Measurements from ENCODE around the gene FMNL2.

FMNL2 gene

DNA sequence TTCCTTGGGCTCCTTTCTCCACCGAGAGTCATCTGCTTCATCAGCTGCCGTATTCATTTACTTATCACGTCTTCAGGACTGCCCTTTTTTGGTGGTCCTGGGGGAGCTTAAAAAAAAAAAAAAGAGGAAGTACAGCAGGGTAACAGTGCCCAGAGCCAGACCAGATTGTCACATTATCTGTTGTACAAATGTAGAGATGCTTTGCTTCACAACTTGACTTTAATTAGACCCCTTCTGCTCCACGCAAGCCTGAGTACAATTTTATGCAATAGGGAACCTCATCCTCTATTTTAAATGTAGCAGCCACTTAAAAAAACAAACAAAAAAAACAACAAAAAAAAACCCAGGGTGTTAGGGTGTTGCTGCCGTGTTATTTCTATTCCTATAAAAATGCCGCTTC lies 254.0 kb downstream of the FMNL2 start:
- H3K9me3 ChIP-seq (replicated peaks; ENCODE audit: insufficient read depth, low read length), result no peaks in the 10 kb centered on the region
- H3K27ac ChIP-seq (ENCODE audit: low read length), result no peak overlapping the region
- H3K9me2 ChIP-seq (replicated peaks; ENCODE audit: insufficient read depth, low read length), result no peaks in the 10 kb centered on the region
- H3K4me3 ChIP-seq (ENCODE audit: low read length), result no peak overlapping the region
- no peaks in the 10 kb centered on the region for H3K27me3 ChIP-seq (replicated peaks; ENCODE audit: insufficient read depth, low read length)
- no peak overlapping the region for H2AFZ ChIP-seq (ENCODE audit: low read length)
- no peaks in the 10 kb centered on the region for H4K20me1 ChIP-seq (ENCODE audit: insufficient read depth, low read length)
- no peak for DNase-seq
- no peaks in the 10 kb centered on the region for H3F3A ChIP-seq (ENCODE audit: insufficient read depth, low read length)
- H3K4me2 ChIP-seq (ENCODE audit: low read depth, low read length), result no peak overlapping the region
- no peaks in the 10 kb centered on the region for H3K79me2 ChIP-seq (ENCODE audit: low read length)
- no peak overlapping the region for H3K9ac ChIP-seq (ENCODE audit: low read length)
- no peak for TF ChIP-seq EZH2 (optimal IDR thresholded peaks at IDR 0.05; ENCODE audit: low read depth, low read length)
- no peak for TF ChIP-seq EZH2phosphoT487 (IDR thresholded peaks at IDR 0.05; ENCODE audit: low read length)
- TF ChIP-seq, protein P1, sequence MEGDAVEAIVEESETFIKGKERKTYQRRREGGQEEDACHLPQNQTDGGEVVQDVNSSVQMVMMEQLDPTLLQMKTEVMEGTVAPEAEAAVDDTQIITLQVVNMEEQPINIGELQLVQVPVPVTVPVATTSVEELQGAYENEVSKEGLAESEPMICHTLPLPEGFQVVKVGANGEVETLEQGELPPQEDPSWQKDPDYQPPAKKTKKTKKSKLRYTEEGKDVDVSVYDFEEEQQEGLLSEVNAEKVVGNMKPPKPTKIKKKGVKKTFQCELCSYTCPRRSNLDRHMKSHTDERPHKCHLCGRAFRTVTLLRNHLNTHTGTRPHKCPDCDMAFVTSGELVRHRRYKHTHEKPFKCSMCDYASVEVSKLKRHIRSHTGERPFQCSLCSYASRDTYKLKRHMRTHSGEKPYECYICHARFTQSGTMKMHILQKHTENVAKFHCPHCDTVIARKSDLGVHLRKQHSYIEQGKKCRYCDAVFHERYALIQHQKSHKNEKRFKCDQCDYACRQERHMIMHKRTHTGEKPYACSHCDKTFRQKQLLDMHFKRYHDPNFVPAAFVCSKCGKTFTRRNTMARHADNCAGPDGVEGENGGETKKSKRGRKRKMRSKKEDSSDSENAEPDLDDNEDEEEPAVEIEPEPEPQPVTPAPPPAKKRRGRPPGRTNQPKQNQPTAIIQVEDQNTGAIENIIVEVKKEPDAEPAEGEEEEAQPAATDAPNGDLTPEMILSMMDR (IDR thresholded peaks at IDR 0.05; ENCODE audit: low read length), result no peak
- no peaks in the 10 kb centered on the region for H3K36me3 ChIP-seq (replicated peaks; ENCODE audit: insufficient read depth, low read length)
- no peaks in the 10 kb centered on the region for H3K4me1 ChIP-seq (ENCODE audit: low read length)

GRCh38 chr2:152594022-152594766 lies 259.2 kb downstream of the FMNL2 start:
- no peaks in the 10 kb centered on the region for H3K27me3 ChIP-seq (replicated peaks; ENCODE audit: insufficient read depth, low read length)
- no peak overlapping the region for H2AFZ ChIP-seq (ENCODE audit: low read length)
- no peaks in the 10 kb centered on the region for H4K20me1 ChIP-seq (ENCODE audit: insufficient read depth, low read length)
- H3K4me1 ChIP-seq (ENCODE audit: low read length), result no peaks in the 10 kb centered on the region
- H3F3A ChIP-seq (ENCODE audit: insufficient read depth, low read length), result no peaks in the 10 kb centered on the region
- no peak overlapping the region for H3K4me2 ChIP-seq (ENCODE audit: low read depth, low read length)
- DNase-seq, result no peak
- H3K4me3 ChIP-seq (ENCODE audit: low read length), result no peak overlapping the region
- no peak overlapping the region for H3K27ac ChIP-seq (ENCODE audit: low read length)
- no peaks in the 10 kb centered on the region for H3K79me2 ChIP-seq (ENCODE audit: low read length)
- H3K36me3 ChIP-seq (replicated peaks; ENCODE audit: insufficient read depth, low read length), result no peaks in the 10 kb centered on the region
- TF ChIP-seq, protein P1 (IDR thresholded peaks at IDR 0.05; ENCODE audit: low read length), result no peak
- no peak for TF ChIP-seq EZH2phosphoT487 (IDR thresholded peaks at IDR 0.05; ENCODE audit: low read length)
- no peak for TF ChIP-seq EZH2 (optimal IDR thresholded peaks at IDR 0.05; ENCODE audit: low read depth, low read length)
- H3K9ac ChIP-seq (ENCODE audit: low read length), result no peak overlapping the region
- no peaks in the 10 kb centered on the region for H3K9me3 ChIP-seq (replicated peaks; ENCODE audit: insufficient read depth, low read length)
- H3K9me2 ChIP-seq (replicated peaks; ENCODE audit: insufficient read depth, low read length), result no peaks in the 10 kb centered on the region

- no peaks in the 10 kb centered on the region for H3K9me3 ChIP-seq (replicated peaks; ENCODE audit: insufficient read depth, low read length)
- no peak overlapping the region for H2AFZ ChIP-seq (ENCODE audit: low read length)
- H4K20me1 ChIP-seq (ENCODE audit: insufficient read depth, low read length), result no peaks in the 10 kb centered on the region
- no peak overlapping the region for H3K4me2 ChIP-seq (ENCODE audit: low read depth, low read length)
- H3K36me3 ChIP-seq (replicated peaks; ENCODE audit: insufficient read depth, low read length), result no peaks in the 10 kb centered on the region
- no peak overlapping the region for H3K9ac ChIP-seq (ENCODE audit: low read length)
- no peak for DNase-seq
- H3K4me1 ChIP-seq (ENCODE audit: low read length), result no peaks in the 10 kb centered on the region
- TF ChIP-seq, protein P1 (IDR thresholded peaks at IDR 0.05; ENCODE audit: low read length), result no peak
- TF ChIP-seq EZH2 (optimal IDR thresholded peaks at IDR 0.05; ENCODE audit: low read depth, low read length), result no peak
- no peak for TF ChIP-seq EZH2phosphoT487 (IDR thresholded peaks at IDR 0.05; ENCODE audit: low read length)
- H3K79me2 ChIP-seq (ENCODE audit: low read length), result no peaks in the 10 kb centered on the region
- no peak overlapping the region for H3K27ac ChIP-seq (ENCODE audit: low read length)
- H3K9me2 ChIP-seq (replicated peaks; ENCODE audit: insufficient read depth, low read length), result no peaks in the 10 kb centered on the region
- H3F3A ChIP-seq (ENCODE audit: insufficient read depth, low read length), result no peaks in the 10 kb centered on the region
- no peaks in the 10 kb centered on the region for H3K27me3 ChIP-seq (replicated peaks; ENCODE audit: insufficient read depth, low read length)
- no peak overlapping the region for H3K4me3 ChIP-seq (ENCODE audit: low read length)
These were observed 259.8 kb downstream of the FMNL2 start for GRCh38 chr2:152594792-152595191.

Data from MM.1S (cell line).